ENCODE data around the gene TRIO.

TRIO gene

DNA sequence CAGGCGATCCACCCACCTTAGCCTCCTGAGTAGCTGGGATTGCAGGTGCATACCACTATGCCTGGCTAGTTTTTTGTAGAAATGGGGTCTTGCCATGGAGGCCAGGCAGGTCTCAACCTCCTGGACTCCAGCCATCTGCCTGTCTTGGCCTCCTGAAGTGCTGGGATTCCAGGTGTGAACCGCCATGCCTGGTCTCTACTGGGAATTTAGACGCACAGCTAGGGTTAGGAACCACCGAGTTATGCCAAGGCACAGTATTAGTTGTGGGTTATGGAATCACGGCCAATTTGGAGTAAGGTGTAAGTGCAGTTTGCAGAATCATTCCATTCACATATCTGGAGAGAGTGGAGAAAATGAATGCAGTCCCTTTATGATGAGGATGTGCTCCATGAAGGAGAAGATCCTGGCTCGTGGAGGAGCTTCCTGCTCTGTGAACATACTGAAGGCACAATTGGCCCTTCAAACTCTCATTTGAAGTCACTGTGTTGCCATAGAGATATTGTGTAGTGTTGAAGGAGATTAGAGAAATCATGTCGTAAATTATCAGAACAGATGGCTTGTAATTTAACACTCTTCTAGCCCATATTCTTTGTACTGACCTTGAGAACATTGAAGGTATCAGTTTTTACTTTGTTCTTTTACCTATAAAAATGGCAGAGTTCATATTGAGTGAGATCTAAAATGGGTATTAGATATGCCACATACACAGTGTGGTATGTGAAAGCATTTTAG, 18.8 kb downstream of the TRIO start:
- no peak for DNase-seq (ENCODE audit: low read depth, low spot score)
- no peak overlapping the region for H3K27ac ChIP-seq

DNA sequence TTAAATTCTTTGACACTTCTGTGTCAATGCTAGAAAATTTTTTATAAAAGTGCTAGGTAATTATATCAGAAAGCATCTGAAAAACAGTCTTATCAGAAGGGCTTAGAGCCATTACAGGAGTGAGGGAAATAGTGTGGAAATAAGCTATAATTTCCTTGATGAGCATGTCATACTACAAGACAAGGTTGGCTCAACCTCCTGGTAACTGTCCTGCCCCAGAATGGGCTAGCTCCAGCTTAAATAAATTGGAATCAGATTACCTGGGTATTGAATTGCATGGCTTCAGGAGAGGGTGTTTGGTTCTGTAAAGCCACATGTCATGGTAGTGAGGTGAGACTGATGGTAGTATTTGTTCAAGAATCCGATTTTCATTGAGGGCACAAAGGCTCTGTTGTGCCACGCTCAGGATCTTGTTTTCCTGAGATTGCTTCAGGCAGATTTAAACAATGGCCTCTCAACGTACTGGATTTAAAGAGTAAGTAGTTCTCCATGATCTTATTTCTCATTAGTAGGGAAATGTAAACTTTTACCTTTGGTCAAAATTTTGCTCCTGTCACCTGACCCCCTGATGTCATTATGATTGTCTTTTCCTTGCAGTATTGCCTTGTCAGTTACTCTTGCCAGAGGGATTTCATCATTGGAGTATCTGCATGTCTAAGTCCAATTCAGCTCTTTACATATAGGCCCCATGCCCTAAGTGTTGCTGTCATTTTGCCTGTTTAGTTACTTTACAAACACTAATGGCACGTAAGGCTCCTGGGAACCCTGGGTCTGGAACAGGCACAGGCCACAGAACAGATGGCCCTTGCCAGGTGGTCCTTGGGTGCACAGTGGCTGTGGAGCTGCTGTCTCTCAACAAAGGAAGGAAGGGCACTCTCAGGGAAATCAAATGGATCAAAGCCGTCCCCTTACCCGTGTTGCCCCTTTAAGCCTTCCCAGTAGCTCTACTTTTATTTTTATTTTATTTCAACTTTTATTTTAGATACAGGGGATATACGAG, 21.3 kb downstream of the TRIO start:
- H3K27ac ChIP-seq: peak overlapping the region; percentile 15

DNA sequence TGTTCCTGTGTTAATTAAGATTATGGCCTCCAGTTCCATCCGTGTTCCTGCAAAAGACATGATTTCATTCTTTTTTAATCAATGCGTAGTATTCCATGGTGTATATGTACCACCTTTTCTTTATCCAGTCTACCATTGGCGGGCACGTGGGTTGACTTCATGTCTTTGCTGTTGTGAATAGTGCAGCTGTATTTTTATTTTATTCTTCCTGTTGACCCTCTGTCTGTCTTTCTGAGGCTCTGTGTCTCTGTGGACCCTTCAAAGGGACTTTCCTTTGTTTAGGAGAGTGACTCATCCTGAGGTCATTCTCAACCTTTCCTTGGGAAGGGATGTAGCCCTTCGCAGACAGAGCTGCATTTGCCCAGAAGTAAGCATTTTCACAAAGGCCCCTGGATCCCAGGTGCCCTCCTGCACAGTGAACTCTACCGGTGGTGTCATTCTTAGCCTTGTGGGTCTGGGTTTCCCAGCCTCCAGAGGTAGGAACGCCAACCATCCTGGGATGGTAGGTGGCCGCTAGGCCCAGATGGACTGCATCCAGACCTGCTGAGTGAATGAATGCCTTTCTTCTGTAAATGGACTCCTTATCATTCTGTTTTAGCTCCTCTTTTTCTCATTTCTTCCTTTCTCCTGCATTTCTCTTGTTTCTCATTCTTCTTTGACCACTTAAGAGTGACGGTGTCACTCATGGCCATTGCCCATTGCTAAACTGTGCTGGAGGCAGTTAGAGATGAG, 22.4 kb downstream of the TRIO start:
- no peak overlapping the region for H3K27ac ChIP-seq
- DNase-seq (ENCODE audit: low read depth, low spot score): no peak

More for the DNA sequence above, 21.3 kb downstream of the TRIO start:
- DNase-seq (ENCODE audit: low read depth, low spot score): no peak

DNA sequence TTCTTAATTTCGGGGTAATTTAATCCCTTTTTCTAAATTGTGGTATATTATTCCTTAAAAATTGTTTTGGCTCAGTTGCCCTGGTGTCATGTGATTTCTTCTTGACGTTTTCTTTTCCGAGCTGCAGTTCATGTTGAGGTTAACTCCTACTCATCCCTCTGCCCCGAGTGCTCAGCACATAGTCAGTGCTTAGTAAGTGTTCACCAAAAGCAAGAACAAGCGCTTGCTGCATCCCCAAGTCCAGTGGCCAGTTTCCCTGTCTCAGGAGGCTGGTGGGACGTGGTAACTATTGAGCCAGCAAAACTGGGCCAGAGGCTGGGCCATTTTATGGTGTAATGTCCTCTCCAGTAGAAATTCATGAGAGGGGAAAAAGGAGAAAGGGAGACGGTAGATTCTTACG, 23.3 kb downstream of the TRIO start:
- DNase-seq (ENCODE audit: low read depth, low spot score): no peak
- H3K27ac ChIP-seq: no peak overlapping the region

DNA sequence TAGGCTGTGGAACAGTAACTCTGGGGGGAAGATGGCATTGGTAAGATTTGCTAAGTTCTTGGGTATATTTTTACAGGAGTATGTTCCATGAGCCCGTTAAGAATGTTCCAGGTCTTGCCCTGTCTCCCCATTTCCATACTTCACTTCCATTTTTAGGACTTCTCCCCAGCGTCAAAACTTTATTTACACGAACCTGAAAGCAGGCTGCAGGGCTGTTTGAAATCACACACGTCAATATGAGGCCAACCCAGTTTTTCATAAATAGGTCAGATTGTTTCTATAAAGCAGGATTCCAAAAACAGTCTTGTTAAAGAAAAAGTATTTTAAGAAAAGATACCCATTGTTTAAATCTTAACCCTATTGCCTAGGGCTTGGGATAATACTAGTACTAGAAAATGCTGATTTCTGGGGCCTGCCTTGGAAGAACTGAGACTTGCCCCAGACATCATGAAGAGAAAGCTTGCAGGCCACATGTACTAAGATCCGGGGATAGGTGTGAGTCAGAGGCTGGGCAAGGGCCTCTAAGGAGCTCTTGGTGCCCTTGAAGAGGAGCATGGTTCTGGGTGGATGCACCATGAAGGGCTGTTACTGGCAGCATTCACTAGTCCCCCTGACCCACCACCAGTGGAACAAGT, 24.2 kb downstream of the TRIO start:
- no peak overlapping the region for H3K27ac ChIP-seq
- DNase-seq (ENCODE audit: low read depth, low spot score): no peak

DNA sequence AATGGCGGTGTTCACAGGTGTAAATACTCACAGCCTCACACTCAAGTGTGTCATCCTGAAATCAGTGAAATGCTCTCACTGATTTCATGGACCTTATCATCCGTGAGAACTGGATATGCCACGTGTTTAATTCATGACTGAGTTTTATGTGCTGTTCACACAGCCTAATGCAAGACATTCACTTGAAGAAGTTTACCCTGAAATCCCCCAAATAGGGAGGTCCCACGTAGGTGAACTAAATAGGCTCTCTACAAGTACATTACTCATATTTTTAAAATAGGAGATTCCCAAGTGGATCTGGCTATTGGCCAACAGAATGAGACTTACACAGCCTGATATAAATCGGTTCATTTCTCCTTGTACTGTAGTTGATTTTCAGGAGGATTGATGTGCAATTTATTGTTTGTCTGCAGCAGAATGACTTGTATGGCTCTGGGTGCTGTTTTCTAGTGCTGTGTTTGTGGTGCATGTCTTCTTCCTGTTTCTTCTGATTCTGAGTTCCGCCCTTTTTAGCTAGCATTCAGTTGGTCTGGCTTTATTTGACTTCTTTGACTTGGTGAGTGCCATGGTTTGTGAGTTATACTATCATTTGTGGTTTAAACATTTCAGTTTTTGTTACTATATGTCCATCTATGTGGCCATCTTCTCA, 25.1 kb downstream of the TRIO start:
- DNase-seq (ENCODE audit: low read depth, low spot score): no peak
- H3K27ac ChIP-seq: no peak overlapping the region

DNA sequence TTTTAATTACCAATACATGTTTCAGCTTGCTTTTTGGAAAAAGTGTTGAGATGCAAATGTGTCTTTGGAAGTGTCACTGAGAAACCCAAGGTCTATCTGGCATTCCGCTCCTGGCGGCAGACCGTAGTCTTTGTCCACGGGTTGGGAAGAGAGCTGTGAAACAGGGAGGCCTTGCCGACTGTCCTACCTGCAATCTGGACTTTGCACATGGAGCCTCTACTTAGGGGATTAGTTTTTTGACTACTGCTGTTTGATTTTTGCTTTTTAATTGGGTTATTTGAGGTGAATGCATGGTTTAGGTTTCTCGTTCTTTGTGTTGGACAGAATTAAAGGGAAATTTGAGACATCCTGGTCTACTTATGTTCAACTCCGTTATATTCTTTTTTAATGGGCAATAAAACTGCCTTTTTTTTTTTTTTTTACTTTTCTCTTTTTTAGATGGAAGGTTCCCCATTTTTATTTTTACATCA, 25.7 kb downstream of the TRIO start:
- DNase-seq (ENCODE audit: low read depth, low spot score): no peak
- no peak overlapping the region for H3K27ac ChIP-seq

DNA sequence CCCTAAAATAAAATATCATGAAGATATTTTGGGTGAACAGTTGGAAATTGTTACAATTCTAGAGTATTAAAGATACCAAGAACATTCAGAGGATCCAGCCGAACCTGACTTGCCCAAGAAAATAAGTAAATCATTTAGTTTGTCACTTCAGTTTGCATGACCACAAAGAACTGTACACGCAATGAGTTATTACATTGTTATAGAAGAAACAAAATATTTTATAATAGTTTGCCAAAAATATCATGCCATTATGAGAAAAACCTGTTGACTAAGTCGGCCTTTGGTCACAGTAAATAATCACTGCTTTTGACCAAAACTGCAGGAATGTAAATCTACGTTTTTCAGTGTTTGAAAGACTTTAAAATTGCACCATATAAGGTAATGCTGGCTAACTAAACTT, 27.9 kb downstream of the TRIO start:
- H3K27ac ChIP-seq: no peak overlapping the region

DNA sequence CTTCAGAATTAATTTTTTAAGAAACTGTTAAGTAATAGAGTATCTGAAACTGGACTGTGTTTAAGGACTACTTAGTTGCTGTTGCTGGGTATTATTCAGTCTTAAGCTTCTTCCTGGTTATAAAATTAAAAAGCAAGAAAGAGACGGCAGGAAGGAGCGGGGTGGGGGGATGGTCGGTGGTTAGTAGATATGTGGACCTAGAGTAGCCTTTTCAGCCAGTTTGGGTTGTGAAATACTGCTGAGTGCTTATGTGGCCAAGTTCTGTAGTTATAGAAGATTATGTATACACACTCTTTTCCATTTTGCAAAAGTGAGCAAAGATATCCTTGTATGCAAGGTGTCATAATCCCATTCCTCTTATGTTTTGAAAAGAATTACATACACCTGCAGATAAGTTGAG, 28.5 kb downstream of the TRIO start:
- H3K27ac ChIP-seq: no peak overlapping the region
- DNase-seq (ENCODE audit: low read depth, low spot score): no peak

More for the DNA sequence above, 27.9 kb downstream of the TRIO start:
- no peak for DNase-seq (ENCODE audit: low read depth, low spot score)

DNA sequence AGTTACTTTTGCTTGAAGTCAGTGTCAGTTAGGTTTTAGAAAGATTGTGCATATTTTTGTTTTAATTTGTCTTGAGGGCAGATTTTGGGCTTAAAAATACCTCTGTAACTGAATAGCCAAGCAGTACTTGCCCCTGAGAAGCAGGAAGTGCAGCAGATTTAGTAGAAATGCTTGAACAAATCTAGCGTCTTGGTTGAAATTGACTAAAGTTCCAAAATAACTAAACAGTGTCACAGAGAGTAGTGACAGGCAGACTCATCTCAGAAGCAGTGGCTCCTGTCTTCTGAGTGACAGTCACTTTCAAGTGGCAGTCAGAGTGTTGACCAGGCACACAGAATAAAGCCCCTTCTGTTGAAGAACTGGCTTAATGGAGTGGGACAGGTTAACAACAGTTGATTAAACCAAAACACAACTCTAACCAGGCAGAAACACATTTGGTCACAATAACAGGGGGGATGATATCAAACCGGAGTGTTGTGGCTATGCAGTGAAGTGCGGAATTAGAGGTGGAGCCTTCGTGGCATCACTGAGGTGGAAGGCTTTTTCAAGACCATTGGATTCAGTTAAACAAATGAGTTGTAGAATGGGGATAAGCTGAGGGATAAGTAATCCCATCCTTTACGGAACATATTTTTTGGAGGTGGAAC, 29.1 kb downstream of the TRIO start:
- DNase-seq (ENCODE audit: low read depth, low spot score): no peak
- H3K27ac ChIP-seq: no peak overlapping the region

DNA sequence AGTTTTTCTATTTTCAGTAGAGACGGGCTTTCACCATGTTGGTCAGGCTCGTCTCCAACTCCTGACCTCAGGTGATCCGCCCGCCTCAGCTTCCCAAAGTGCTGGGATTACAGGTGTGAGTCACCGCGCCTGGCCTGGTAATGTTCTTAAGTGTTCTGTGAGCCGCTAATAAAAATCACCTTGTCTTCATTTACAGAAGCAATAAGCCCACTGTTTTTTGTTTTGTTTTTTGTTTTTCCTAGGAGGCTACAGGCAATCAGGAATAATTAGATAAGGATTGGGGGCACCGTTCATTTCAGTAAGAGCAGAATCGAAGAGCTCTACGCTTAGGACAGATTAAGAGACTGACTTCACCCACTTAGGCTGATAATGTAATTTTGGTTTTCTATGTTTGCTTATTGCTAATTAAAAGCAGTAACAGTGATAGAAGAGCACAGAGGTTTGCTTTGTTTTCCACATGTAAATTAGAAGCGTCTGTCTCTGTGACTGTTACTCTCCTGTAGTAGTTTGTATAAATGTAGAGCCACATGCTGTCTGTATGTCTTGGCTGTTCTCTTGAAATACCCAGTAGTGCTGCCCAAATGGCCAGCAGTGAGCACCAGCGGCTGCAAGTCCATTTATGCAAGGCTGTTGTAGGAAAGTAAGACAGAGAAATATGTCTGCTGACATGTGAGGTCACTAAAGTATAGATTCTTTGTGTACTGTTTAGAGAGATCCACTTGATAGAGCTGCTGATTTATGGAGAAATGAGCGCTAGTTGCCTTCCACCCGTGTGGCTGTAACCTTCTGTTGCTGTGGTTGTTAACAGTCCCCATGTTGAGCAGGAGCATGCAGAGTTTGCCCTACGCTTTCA, 30.5 kb downstream of the TRIO start:
- DNase-seq (ENCODE audit: low read depth, low spot score): no peak
- no peak overlapping the region for H3K27ac ChIP-seq

DNA sequence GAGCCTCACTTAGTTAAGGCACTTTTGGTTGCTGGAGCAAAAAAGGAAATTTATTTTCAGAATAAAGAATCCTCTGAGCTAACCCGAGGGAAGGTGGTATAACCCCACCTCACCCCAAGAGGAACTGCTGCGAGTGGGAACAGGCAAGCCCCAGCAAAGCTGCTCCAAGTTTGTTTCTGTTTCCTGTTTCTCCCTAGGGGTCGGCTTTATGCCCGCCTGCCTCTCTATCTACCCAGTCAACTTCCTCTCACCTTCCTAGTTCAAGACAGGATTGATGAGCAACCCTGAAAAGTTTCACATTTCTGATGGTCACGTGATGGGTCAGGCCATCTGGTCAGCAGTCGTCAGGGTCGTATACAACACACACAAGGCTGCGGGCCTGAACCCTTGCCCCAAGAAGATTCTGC, 31.1 kb downstream of the TRIO start:
- H3K27ac ChIP-seq: no peak overlapping the region
- no peak for DNase-seq (ENCODE audit: low read depth, low spot score)

DNA sequence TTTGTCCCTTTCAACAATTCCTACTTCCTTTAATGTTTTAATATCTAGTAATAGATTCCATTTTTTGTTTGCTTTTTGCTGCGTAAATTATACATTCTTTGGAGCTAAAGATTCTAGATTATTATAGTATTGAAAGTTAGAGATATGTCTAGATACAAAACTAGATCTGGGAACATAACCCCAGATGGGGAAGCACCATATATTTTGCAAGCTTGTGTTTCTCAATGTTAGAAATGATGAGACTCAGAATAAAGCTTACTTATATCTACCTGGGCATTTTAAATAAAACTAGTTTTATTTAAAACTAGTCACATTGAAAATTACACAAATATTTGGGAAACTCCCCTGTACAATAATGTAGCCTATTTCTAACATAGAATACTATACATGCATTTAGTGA, 32.2 kb downstream of the TRIO start:
- H3K27ac ChIP-seq: no peak overlapping the region
- DNase-seq (ENCODE audit: low read depth, low spot score): no peak

DNA sequence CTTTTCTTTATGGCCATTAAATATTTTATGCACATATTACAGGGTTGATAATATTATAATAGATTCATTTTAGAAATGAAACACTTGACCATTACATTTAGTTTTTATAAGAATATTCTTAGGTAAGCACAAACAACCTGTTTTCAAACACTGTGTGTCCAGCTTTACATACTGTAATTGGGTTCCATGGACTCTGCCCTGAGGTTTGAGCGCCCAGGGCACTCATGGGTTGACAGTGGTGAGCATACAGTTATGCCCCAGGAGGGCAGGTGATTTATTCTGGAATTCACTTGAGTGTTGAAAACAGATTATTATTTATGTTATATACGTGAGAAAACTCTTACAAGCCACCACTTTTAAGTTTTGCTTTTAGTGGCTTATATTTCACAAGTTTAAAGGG, 33.7 kb downstream of the TRIO start:
- DNase-seq (ENCODE audit: low read depth, low spot score): no peak
- H3K27ac ChIP-seq: no peak overlapping the region

DNA sequence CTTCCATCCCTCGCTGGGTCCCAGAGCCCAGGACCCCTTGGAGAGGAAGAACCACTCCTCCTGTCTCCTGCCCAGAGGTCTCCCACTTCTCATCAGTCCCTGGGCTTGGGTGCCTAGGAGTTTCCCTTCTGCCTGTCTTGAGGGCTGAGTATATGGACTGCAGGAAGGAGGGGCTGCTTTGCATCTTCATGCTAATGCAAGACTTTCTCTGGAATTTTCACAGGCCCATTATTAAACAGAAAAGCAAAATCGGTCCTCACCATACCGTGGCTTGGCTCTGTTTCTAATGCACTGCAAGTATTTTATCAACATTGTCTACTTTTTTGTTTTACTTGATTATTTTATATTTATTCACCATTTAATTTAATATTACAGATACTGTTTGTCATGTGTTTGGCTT, 34.5 kb downstream of the TRIO start:
- no peak for DNase-seq (ENCODE audit: low read depth, low spot score)
- peak overlapping the region; percentile 93 for H3K27ac ChIP-seq

DNA sequence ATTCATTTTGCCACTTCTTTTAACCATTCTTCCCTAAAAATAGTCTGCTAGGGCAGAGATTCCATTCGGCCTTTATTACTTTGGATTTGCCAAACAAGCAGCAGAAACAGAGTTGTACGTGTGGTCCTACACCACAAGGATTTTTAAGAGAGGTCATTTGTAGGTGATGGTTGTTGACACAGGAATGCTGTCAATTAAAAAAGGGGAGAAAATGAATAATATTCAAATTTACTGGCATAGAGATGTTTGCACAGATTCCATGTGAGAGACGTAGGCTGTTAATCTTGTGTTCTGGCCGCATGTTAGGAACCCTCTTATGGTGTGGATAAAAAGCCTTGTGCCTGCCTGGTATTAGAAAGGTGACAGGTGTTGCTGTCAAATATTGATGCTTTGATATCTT, 34.9 kb downstream of the TRIO start:
- peak overlapping the region; percentile 93 for H3K27ac ChIP-seq

DNA sequence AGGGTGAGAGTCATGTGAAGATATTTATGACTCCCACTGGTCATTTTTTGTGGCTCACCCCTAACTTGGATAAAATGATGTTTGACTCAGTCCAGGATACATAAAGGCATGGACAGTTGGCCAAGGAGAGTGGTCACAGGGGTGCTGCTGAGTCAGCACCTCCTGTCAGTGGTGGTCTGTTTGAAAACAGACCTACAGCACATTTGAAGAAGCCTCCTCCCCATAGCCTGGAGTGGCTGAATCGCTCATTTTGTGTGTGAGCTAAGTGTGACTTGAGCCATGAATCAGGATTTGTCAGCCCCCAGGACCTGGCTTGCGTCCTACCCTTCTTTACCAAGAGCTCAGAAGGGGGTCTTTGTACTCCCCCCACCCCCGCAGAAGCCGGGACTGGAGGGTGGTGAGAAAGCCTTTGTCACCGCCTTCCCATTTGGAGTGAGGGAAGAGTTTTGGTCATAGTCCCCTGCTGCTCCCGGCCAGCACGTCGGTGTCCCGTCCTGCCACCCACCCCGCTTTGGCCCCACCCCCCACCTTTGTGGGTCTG, 35.6 kb downstream of the TRIO start:
- peak overlapping the region; percentile 93 for H3K27ac ChIP-seq
- DNase-seq (ENCODE audit: low read depth, low spot score): no peak

More for the DNA sequence above, 34.9 kb downstream of the TRIO start:
- no peak for DNase-seq (ENCODE audit: low read depth, low spot score)

DNA sequence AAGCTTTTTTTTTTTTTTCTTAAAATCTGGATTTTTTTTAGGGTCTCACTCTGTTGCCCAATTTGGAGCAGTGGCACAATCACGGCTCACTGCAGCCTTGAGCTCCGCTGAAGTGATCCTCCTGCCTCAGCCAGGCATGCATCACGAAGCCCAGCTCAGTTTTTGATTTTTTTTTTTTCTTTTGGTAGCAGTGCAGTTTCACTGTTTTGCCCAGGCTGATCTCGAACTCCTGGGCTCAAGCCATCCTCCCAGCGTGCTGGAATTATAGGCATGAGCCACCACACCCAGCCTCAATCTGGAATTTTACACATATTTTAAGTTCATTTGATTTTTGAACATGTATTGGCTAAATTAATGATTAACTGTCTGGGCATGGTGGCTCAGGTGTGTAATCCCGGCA, 36.3 kb downstream of the TRIO start:
- H3K27ac ChIP-seq: peak overlapping the region; percentile 93
- DNase-seq (ENCODE audit: low read depth, low spot score): no peak
